NCI-H82 (cell line): Measurements from ENCODE around the gene CIAO2B.
"Not testable (repeated sequence)": the region's sequence is repeated elsewhere in the genome, so short reads cannot be mapped to it uniquely, and the experiment has no call there.

Experiments used
- DNase-seq: peaks from one replicate; lab custom pipeline; 2025; lab: John Stamatoyannopoulos, UW

The CIAO2B gene

DNA sequence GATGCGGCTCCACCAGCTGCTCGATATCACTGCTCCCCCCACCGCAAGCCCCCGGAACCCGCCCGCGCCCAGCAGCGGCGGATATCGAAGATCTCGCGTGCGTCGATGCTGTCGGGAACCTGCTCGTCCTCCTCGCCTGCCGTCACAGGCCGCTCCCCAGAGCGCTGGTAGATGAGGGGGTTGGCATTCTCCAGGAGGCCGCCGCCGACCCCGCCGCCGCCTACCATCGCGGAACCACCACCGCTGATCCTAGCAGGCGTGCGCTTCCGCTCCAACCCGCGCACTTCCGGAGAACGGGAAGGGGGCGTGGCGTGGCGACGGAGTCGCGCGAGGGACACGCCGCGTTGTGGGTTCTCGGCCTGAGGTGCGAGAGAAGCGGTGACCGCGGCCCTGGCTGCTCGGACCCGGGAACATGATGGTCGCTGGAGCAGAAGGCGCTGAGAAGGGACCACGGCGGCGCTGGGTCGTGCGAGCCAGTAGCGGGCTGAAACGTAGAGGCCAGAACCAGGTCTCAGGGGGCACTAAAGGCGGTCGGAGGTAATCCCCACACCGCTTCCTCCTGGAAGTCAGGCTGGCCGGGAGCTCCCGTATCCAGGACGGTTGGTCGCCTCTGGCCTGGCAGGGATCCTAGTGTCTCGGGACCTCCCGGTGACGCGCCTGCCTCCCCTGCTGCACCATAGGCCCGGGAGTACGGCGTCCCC is at the start of gene CIAO2B:
TSS of gene CIAO2B (minus strand) at position 265 of the 701 bp plus-strand sequence. CDS start at position 227, 38 bp downstream.
- peak; percentile 85 for DNase-seq

DNA sequence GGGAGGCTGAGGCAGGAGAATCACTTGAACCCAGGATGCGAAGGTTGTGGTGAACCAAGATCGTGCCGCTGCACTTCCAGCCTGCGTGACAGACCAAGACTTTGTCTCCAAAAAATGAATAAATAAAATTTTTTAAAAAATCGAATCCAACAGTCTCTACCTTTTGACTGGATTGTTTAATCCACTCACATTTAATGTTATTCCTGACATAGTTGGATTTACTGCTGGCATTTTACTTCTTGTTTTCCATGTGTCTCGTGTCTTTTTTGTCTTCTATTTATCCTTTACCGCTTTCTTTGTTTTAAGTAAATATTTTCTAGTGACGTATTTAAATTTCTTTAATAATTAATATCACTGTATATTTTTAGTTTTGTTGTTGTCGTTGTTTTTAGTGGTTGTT is 48.8 kb upstream of the CIAO2B start:
- DNase-seq: no peak

GRCh38 chr16:66979011-66979717 is 45.0 kb upstream of the CIAO2B start:
- DNase-seq: no peak

DNA sequence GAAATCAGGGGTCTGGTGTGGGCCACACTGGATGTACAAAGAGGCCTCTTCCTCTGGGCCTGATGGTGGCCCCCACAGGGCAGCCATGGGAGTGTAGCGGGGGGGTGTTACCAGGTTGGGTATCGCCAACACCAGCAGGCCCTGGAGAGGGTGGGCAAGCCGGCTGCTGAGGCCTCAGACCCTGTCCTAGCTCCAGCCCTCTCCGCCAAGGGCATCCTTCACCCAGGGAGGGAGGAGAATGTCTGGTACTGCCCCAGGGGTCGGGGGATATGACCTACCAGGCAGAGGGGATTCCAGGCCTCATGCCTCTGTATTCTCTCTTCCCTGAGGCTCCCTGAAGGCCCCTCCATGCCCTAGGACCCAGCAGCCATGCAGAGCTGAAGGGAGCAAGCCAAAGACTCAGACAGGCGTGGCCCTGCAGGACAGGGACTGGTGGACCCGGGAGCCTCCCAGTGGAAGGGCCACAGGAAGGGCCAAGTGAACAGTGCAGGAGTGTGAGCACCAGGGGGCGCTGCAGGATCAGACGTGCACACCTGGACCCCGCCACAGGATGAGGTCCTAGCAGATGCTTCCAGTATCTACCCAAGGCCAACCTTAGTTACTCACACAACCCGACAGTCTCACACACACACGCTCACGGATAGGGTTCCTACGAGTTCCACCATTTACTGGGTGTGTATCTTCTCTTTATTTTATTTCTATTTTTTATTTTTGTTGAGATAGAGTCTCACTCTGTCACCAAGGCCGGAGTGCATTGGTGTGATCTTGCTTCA is 43.3 kb upstream of the CIAO2B start:
- peak; percentile 92 for DNase-seq

- DNase-seq: peak; percentile 9
These were observed 42.5 kb upstream of the CIAO2B start for GRCh38 chr16:66976746-66977145.

DNA sequence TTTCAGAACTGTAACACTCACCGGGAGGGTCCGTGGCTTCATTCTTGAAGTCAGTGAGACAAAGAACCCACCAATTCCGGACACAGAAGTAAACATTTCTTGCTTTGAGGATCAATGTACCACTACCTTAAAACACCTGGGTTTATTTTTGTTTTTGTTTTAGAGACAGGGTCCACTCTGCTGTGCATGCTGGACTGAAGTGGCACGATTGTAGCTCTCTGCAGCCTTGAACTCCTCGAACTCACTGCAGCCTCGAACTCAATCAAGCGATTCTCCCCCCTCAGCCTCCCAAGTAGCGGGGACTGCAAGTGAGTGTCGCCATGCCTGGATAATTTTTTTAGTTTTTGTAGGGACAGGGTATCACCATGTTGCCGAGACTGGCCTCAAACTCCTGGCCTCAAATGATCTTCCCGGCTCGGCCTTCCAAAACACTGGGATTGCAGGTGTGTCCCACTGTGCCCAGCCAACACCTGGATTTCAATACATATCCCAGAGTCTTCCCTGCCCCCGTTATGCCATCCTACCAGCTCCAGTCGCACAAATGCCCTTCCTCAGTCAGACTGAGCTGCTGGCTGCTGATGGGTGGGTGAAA is 41.2 kb upstream of the CIAO2B start:
- no peak for DNase-seq

GRCh38 chr16:66974932-66975246 is 40.7 kb upstream of the CIAO2B start:
- not testable (repeated sequence) for DNase-seq

DNA sequence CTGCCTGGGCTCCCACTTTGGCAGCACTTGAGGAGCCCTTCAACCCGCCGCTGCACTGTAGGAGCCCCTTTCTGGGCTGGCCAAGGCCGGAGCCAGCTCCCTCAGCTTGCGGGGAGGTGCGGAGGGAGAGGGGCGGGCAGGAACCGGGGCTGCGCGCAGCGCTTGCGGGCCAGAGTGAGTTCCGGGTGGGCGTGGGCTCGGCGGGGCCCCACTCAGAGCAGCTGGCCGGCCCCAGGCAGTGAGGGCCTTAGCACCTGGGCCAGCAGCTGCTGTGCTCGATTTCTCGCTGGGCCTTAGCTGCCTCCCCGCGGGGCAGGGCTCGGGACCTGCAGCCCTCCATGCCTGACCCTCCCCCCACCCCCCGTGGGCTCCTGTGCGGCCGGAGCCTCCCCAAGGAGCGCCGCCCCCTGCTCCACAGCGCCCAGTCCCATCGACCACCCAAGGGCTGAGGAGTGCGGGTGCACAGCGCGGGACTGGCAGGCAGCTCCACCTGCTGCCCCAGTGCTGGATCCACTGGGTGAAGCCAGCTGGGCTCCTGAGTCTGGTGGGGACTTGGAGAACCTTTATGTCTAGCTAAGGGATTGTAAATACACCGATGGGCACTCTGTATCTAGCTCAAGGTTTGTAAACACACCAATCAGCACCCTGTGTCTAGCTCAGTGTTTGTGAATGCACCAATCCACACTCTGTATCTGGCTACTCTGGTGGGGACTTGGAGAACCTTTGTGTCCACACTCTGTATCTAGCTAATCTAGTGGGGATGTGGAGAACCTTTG is 40.1 kb upstream of the CIAO2B start:
- DNase-seq: not testable (repeated sequence)

GRCh38 chr16:66973716-66974115 is 39.5 kb upstream of the CIAO2B start:
- no peak for DNase-seq

DNA sequence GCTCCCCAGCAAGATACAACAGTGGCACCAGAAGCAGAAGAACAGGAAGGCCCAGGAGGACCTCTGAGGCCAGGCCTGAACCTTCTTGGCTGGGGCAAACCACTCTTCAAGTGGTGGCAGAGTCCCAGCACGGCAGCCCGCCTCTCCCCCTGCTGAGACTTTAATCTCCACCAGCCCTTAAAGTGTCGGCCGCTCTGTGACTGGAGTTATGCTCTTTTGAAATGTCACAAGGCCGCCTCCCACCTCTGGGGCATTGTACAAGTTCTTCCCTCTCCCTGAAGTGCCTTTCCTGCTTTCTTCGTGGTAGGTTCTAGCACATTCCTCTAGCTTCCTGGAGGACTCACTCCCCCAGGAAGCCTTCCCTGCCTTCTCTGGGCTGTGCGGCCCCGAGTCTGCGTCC is 38.8 kb upstream of the CIAO2B start:
- no peak for DNase-seq

GRCh38 chr16:66970775-66971720 is 36.8 kb upstream of the CIAO2B start:
- DNase-seq: no peak

- DNase-seq: no peak
These were observed 34.6 kb upstream of the CIAO2B start for GRCh38 chr16:66968847-66969246.

DNA sequence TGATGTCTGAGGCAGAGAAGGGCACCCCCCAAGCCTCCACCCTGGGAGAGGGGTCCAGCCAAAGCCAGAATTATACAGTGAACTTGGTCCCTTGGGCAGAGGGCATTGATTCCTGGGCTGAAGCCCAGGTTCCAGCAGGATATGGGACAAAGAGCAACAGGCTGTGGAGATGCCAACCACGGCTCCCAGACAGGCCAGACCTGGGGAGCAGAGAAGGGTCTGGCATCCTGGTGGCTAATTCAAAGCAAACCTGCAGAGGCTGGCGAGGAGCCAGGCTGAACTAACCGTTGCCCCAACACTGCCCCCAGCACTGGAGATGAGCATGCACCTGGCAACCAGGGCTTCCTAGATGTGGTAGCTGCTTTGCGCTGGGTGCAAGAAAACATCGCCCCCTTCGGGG is 29.8 kb upstream of the CIAO2B start:
- no peak for DNase-seq

GRCh38 chr16:66961914-66962313 is 27.7 kb upstream of the CIAO2B start:
- DNase-seq: peak; percentile 10

DNA sequence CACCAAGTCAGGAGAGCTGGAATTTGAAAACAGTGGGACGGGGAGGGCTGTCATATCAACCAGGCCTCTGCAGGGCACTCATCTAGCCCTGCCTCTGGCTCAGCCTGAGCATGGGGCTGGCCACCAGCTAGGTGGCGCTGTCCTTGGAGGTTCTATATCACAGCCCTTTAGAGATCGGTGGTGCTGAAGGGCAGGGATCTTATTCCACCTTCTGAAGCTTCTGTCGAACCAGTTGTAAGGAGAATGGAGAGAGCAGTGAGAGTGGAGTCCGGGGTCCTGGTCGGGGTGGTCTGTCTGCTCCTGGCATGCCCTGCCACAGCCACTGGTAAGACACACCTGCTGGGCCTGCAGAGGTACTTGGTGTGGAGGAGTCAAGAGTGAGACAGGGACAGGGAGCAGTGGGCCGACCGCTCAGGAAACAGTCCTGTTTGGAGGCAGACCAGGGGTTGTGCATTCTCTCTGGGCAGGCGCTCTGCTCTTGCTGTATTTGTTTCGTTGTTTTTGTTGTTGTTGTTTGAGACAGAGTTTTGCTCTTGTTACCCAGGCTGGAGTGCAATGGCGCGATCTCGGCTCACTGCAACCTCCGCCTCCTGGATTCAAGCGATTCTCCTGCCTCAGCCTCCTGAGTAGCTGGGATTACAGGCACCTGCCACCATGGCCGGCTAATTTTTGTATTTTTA is 27.0 kb upstream of the CIAO2B start, which contains the start of gene CES3:
TSS of gene CES3 (plus strand) at position 202 of the 680 bp plus-strand sequence. CDS start at position 244, 42 bp downstream.
- peak; percentile 93 for DNase-seq

- DNase-seq: no peak
These were observed 26.1 kb upstream of the CIAO2B start for GRCh38 chr16:66960270-66960669.

DNA sequence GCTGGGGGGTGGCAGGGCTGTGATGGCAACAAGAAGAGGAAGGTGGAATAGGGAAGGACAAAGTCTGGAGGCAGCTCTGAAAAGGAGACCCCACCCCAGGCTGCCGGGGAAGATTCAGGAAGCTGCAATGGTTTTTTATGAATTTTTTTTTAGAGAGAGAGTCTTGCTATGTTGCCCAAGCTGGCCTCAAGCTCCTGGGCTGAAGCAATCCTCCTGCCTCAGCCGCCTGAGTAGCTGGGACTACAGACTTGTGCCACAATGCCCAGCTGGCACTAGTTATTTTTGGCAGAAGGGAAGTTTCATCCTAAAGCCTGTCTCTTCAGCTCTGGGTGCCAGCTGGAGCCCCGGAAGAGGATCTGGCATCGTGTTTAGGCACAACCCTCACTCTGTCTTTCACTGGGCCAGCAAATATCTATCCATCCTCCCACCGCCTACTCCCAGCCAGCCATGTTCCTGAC is 25.5 kb upstream of the CIAO2B start:
- no peak for DNase-seq

DNA sequence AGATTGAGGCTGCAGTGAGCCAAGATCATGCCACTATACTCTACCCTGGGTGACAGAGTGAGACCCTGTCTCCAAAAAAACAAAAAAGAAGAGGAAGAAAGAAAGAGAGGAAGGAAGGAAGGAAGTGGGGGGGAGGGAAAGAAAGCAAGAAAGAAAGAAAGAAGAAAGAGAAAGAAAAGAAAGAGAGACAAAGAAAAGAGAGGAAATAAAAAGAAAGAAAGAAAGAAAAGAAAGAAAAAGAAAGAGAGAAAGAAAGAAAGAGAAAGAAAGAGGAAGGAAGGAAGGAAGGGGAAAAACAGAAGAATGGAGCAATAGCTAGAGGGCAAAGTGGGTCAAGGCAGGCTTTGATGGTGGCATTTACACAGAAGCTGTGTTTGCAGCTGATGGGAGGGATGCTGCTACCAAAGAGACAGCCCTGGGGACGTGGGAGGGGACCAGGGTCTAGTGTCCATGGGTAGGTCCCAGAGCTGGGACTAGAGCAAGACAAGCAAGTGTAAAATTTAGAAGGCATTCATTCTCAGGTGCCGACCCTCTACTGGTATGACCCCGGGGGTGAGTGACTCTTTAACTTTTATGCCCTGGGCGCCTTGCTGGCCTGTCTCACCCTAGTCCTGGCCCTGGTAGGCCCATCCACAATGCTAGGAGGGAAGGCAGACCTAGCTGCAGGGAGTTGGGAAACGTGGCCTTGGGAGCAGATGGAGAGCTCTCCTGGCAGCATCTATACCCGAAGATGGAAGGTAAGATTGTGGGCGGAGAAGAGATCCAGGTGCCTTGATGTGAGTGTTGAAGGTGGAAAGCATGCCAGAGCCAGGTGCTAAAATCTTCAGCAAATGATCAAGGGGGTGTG is 24.9 kb upstream of the CIAO2B start:
- DNase-seq: no peak

GRCh38 chr16:66956154-66956457 is 21.9 kb upstream of the CIAO2B start:
- DNase-seq: not testable (repeated sequence)
